ENCODE data around the gene PDZD2.

Gene PDZD2

DNA sequence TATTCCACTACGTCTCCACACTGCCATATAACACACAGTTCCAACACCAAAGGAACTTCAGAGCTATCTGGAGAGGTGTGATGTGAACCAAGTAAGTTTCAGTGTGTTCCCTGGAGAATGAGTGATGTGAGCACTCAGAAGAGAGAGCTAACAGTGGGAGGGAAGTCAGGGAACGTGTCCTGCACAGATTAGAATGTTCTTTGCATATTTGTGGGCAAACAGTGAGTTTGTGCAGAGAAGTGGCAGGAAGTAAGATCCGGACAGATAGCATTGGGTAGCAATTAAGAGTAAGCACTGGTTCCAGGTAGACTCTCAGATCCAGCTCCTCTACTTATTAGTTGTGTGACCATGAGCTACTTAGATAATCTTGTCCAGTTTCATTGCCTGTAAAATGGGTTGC, 206.4 kb downstream of the PDZD2 start:
- H3K79me2 ChIP-seq (ENCODE audit: low read length) = no peaks in the 10 kb centered on the region
- no peaks in the 10 kb centered on the region for H3K9me2 ChIP-seq (replicated peaks; ENCODE audit: insufficient read depth, low read length)
- H3K27ac ChIP-seq (ENCODE audit: low read length) = no peak overlapping the region
- no peak overlapping the region for H3K4me2 ChIP-seq (ENCODE audit: low read depth, low read length)
- H3K9ac ChIP-seq (ENCODE audit: low read length) = no peak overlapping the region
- no peak overlapping the region for H3K4me3 ChIP-seq (ENCODE audit: low read length)
- no peaks in the 10 kb centered on the region for H3K4me1 ChIP-seq (ENCODE audit: low read length)
- TF ChIP-seq EZH2 (optimal IDR thresholded peaks at IDR 0.05; ENCODE audit: low read depth, low read length) (no peak), EZH2phosphoT487 (IDR thresholded peaks at IDR 0.05; ENCODE audit: low read length) (no peak)
- TF ChIP-seq, protein P1, sequence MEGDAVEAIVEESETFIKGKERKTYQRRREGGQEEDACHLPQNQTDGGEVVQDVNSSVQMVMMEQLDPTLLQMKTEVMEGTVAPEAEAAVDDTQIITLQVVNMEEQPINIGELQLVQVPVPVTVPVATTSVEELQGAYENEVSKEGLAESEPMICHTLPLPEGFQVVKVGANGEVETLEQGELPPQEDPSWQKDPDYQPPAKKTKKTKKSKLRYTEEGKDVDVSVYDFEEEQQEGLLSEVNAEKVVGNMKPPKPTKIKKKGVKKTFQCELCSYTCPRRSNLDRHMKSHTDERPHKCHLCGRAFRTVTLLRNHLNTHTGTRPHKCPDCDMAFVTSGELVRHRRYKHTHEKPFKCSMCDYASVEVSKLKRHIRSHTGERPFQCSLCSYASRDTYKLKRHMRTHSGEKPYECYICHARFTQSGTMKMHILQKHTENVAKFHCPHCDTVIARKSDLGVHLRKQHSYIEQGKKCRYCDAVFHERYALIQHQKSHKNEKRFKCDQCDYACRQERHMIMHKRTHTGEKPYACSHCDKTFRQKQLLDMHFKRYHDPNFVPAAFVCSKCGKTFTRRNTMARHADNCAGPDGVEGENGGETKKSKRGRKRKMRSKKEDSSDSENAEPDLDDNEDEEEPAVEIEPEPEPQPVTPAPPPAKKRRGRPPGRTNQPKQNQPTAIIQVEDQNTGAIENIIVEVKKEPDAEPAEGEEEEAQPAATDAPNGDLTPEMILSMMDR (IDR thresholded peaks at IDR 0.05; ENCODE audit: low read length) = no peak
- no peak for DNase-seq
- H3K27me3 ChIP-seq (replicated peaks; ENCODE audit: insufficient read depth, low read length) = no peaks in the 10 kb centered on the region
- no peaks in the 10 kb centered on the region for H3K36me3 ChIP-seq (replicated peaks; ENCODE audit: insufficient read depth, low read length)
- H3K9me3 ChIP-seq (replicated peaks; ENCODE audit: insufficient read depth, low read length) = no peaks in the 10 kb centered on the region
- H4K20me1 ChIP-seq (ENCODE audit: insufficient read depth, low read length) = no peaks in the 10 kb centered on the region
- H3F3A ChIP-seq (ENCODE audit: insufficient read depth, low read length) = no peaks in the 10 kb centered on the region
- no peak overlapping the region for H2AFZ ChIP-seq (ENCODE audit: low read length)

DNA sequence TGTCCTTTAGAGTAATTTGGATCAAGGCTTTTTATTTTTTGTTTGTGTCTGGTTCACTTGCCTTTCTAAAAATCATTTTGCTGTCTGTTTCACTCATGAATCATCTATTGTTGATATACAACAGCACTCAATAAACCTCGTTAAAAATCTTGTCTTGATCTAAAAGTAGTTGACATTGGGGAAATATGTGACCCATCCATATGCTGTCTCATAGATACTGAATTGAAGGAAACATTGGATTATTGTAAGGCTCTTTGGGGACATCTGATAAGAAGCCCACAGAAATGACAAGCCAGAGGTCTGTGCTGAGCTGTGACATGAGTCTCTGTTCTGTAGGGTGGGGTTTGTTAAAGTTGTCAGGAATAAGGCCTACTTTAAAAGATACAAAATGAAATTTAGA, 208.0 kb downstream of the PDZD2 start:
- no peak for DNase-seq
- Histone ChIP-seq H3K9me2 (replicated peaks; ENCODE audit: insufficient read depth, low read length) (no peaks in the 10 kb centered on the region), H3F3A (ENCODE audit: insufficient read depth, low read length) (no peaks in the 10 kb centered on the region), H3K9me3 (replicated peaks; ENCODE audit: insufficient read depth, low read length) (no peaks in the 10 kb centered on the region), H3K27me3 (replicated peaks; ENCODE audit: insufficient read depth, low read length) (no peaks in the 10 kb centered on the region), H3K4me3 (ENCODE audit: low read length) (no peak overlapping the region), H3K4me2 (ENCODE audit: low read depth, low read length) (no peak overlapping the region), H2AFZ (ENCODE audit: low read length) (no peak overlapping the region), H3K9ac (ENCODE audit: low read length) (no peak overlapping the region), H3K27ac (ENCODE audit: low read length) (no peak overlapping the region), H4K20me1 (ENCODE audit: insufficient read depth, low read length) (no peaks in the 10 kb centered on the region), H3K79me2 (ENCODE audit: low read length) (no peaks in the 10 kb centered on the region), H3K4me1 (ENCODE audit: low read length) (no peaks in the 10 kb centered on the region), H3K36me3 (replicated peaks; ENCODE audit: insufficient read depth, low read length) (no peaks in the 10 kb centered on the region)
- TF ChIP-seq EZH2phosphoT487 (IDR thresholded peaks at IDR 0.05; ENCODE audit: low read length) (no peak), EZH2 (optimal IDR thresholded peaks at IDR 0.05; ENCODE audit: low read depth, low read length) (no peak)
- TF ChIP-seq, protein P1 (IDR thresholded peaks at IDR 0.05; ENCODE audit: low read length) = no peak

DNA sequence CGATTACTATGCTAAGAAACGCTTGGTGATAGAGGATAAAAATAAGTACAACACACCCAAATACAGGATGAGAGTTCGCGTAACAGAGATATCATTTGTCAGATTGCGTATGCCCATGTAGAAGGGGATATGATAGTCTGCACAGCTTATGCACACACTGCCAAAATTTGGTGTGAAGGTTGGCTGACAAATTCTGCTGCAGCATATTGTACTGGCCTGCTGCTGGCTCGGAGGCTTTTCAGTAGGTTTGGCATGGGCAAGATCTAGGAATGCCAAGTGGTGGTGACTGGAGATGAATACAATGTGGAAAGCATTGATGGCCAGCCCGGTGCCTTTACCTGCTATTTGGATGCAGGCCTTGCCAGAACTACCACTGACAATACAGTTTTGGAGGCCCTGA, 208.4 kb downstream of the PDZD2 start:
- Histone ChIP-seq H3K27me3 (replicated peaks; ENCODE audit: insufficient read depth, low read length) (no peaks in the 10 kb centered on the region), H3K4me3 (ENCODE audit: low read length) (no peak overlapping the region), H3F3A (ENCODE audit: insufficient read depth, low read length) (no peaks in the 10 kb centered on the region), H3K4me1 (ENCODE audit: low read length) (no peaks in the 10 kb centered on the region), H3K4me2 (ENCODE audit: low read depth, low read length) (no peak overlapping the region), H3K27ac (ENCODE audit: low read length) (no peak overlapping the region), H3K36me3 (replicated peaks; ENCODE audit: insufficient read depth, low read length) (no peaks in the 10 kb centered on the region), H3K9me2 (replicated peaks; ENCODE audit: insufficient read depth, low read length) (no peaks in the 10 kb centered on the region), H2AFZ (ENCODE audit: low read length) (no peak overlapping the region), H3K9ac (ENCODE audit: low read length) (no peak overlapping the region), H4K20me1 (ENCODE audit: insufficient read depth, low read length) (no peaks in the 10 kb centered on the region), H3K79me2 (ENCODE audit: low read length) (no peaks in the 10 kb centered on the region), H3K9me3 (replicated peaks; ENCODE audit: insufficient read depth, low read length) (no peaks in the 10 kb centered on the region)
- DNase-seq = no peak
- TF ChIP-seq, protein P1 (IDR thresholded peaks at IDR 0.05; ENCODE audit: low read length) = no peak
- TF ChIP-seq EZH2 (optimal IDR thresholded peaks at IDR 0.05; ENCODE audit: low read depth, low read length) (no peak), EZH2phosphoT487 (IDR thresholded peaks at IDR 0.05; ENCODE audit: low read length) (no peak)

Measured in MM.1S (cell line).